Measurements from ENCODE around the gene NLGN1.

The NLGN1 gene

GRCh38 chr3:173862701-173863100 is 465.2 kb downstream of the NLGN1 start:
- Histone ChIP-seq H3K79me2 (ENCODE audit: control insufficient read depth, insufficient read depth, low read length, poor library complexity) (no peaks in the 10 kb centered on the region), H2BK5ac (ENCODE audit: low read depth, low read length, poor library complexity) (no peak overlapping the region), H3K18ac (ENCODE audit: low read length) (no peak overlapping the region), H3K14ac (ENCODE audit: low read length) (no peak overlapping the region), H3K4me3 (ENCODE audit: low read depth, low read length) (no peak overlapping the region), H3K36me3 (ENCODE audit: control insufficient read depth in 1 of 2, insufficient read depth in 2 of 2, low read length in 2 of 2) (no peaks in the 10 kb centered on the region), H3K4ac (ENCODE audit: low read depth, low read length) (no peak overlapping the region), H2BK12ac (ENCODE audit: low read length) (no peak overlapping the region), H3K4me2 (ENCODE audit: low read length) (no peak overlapping the region), H3K4me1 (ENCODE audit: control insufficient read depth in 1 of 2, insufficient read depth in 2 of 2, low read length in 2 of 2) (no peaks in the 10 kb centered on the region), H3K9ac (ENCODE audit: low read length) (no peak overlapping the region), H3K79me1 (ENCODE audit: low read length) (no peaks in the 10 kb centered on the region), H2AFZ (ENCODE audit: insufficient read depth, low read length, poor library complexity) (no peak overlapping the region), H2BK120ac (ENCODE audit: insufficient read depth, low read length, poor library complexity) (no peak overlapping the region), H3K23ac (ENCODE audit: low read length) (no peak overlapping the region), H2AK5ac (ENCODE audit: low read length) (no peak overlapping the region), H4K12ac (ENCODE audit: low read depth, low read length) (no peak overlapping the region), H4K91ac (ENCODE audit: low read depth, low read length) (no peak overlapping the region), H3K27ac (ENCODE audit: low read depth, low read length) (no peak overlapping the region), H4K8ac (ENCODE audit: low read depth, low read length) (no peak overlapping the region), H3K9me3 (ENCODE audit: insufficient read depth, low read depth, low read length) (no peaks in the 10 kb centered on the region), H3K27me3 (ENCODE audit: insufficient read depth, low read length) (no peaks in the 10 kb centered on the region)
- WGBS (ENCODE audit: extremely low coverage, insufficient coverage, insufficient read length), result no CpG with 5 or more reads among the region's 1 CpG
- DNase-seq, result peak; percentile 58 to 69

- Histone ChIP-seq H3K18ac (ENCODE audit: low read length) (no peak overlapping the region), H3K27me3 (ENCODE audit: insufficient read depth, low read length) (no peaks in the 10 kb centered on the region), H4K12ac (ENCODE audit: low read depth, low read length) (no peak overlapping the region), H3K9ac (ENCODE audit: low read length) (no peak overlapping the region), H3K4me1 (ENCODE audit: control insufficient read depth in 1 of 2, insufficient read depth in 2 of 2, low read length in 2 of 2) (no peaks in the 10 kb centered on the region), H2BK120ac (ENCODE audit: insufficient read depth, low read length, poor library complexity) (no peak overlapping the region), H3K4ac (ENCODE audit: low read depth, low read length) (no peak overlapping the region), H3K4me2 (ENCODE audit: low read length) (no peak overlapping the region), H3K9me3 (ENCODE audit: insufficient read depth, low read depth, low read length) (no peaks in the 10 kb centered on the region), H2AFZ (ENCODE audit: insufficient read depth, low read length, poor library complexity) (no peak overlapping the region), H4K8ac (ENCODE audit: low read depth, low read length) (no peak overlapping the region), H4K91ac (ENCODE audit: low read depth, low read length) (no peak overlapping the region), H3K79me1 (ENCODE audit: low read length) (no peaks in the 10 kb centered on the region), H2AK5ac (ENCODE audit: low read length) (no peak overlapping the region), H3K4me3 (ENCODE audit: low read depth, low read length) (no peak overlapping the region), H2BK12ac (ENCODE audit: low read length) (no peak overlapping the region), H3K36me3 (ENCODE audit: control insufficient read depth in 1 of 2, insufficient read depth in 2 of 2, low read length in 2 of 2) (no peaks in the 10 kb centered on the region), H2BK5ac (ENCODE audit: low read depth, low read length, poor library complexity) (no peak overlapping the region), H3K27ac (ENCODE audit: low read depth, low read length) (no peak overlapping the region), H3K14ac (ENCODE audit: low read length) (no peak overlapping the region), H3K23ac (ENCODE audit: low read length) (no peak overlapping the region), H3K79me2 (ENCODE audit: control insufficient read depth, insufficient read depth, low read length, poor library complexity) (no peaks in the 10 kb centered on the region)
- no CpG with 5 or more reads among the region's 2 CpGs for WGBS (ENCODE audit: extremely low coverage, insufficient coverage, insufficient read length)
- no peak for DNase-seq
Measured at GRCh38 chr3:173863551-173863950, 466.0 kb downstream of the NLGN1 start.

- H3K36me3 ChIP-seq (ENCODE audit: control insufficient read depth in 1 of 2, insufficient read depth in 2 of 2, low read length in 2 of 2), result no peaks in the 10 kb centered on the region
- no peak overlapping the region for H3K4ac ChIP-seq (ENCODE audit: low read depth, low read length)
- H3K18ac ChIP-seq (ENCODE audit: low read length), result no peak overlapping the region
- no peak overlapping the region for H3K27ac ChIP-seq (ENCODE audit: low read depth, low read length)
- H2BK120ac ChIP-seq (ENCODE audit: insufficient read depth, low read length, poor library complexity), result no peak overlapping the region
- H3K4me2 ChIP-seq (ENCODE audit: low read length), result no peak overlapping the region
- no peak overlapping the region for H4K91ac ChIP-seq (ENCODE audit: low read depth, low read length)
- no peaks in the 10 kb centered on the region for H3K79me1 ChIP-seq (ENCODE audit: low read length)
- no peak overlapping the region for H3K23ac ChIP-seq (ENCODE audit: low read length)
- H2AK5ac ChIP-seq (ENCODE audit: low read length), result no peak overlapping the region
- no peak overlapping the region for H4K12ac ChIP-seq (ENCODE audit: low read depth, low read length)
- WGBS (ENCODE audit: extremely low coverage, insufficient coverage, insufficient read length), result no CpG with 5 or more reads among the region's 7 CpGs
- no peaks in the 10 kb centered on the region for H3K79me2 ChIP-seq (ENCODE audit: control insufficient read depth, insufficient read depth, low read length, poor library complexity)
- H3K9ac ChIP-seq (ENCODE audit: low read length), result no peak overlapping the region
- DNase-seq, result no peak
- no peak overlapping the region for H2BK5ac ChIP-seq (ENCODE audit: low read depth, low read length, poor library complexity)
- no peak overlapping the region for H4K8ac ChIP-seq (ENCODE audit: low read depth, low read length)
- H3K27me3 ChIP-seq (ENCODE audit: insufficient read depth, low read length), result no peaks in the 10 kb centered on the region
- H2BK12ac ChIP-seq (ENCODE audit: low read length), result no peak overlapping the region
- no peak overlapping the region for H3K4me3 ChIP-seq (ENCODE audit: low read depth, low read length)
- no peak overlapping the region for H2AFZ ChIP-seq (ENCODE audit: insufficient read depth, low read length, poor library complexity)
- no peaks in the 10 kb centered on the region for H3K4me1 ChIP-seq (ENCODE audit: control insufficient read depth in 1 of 2, insufficient read depth in 2 of 2, low read length in 2 of 2)
- no peak overlapping the region for H3K14ac ChIP-seq (ENCODE audit: low read length)
- no peaks in the 10 kb centered on the region for H3K9me3 ChIP-seq (ENCODE audit: insufficient read depth, low read depth, low read length)
Measured at GRCh38 chr3:173865900-173866498, 468.5 kb downstream of the NLGN1 start.

GRCh38 chr3:173869766-173870165 is 472.2 kb downstream of the NLGN1 start:
- H4K12ac ChIP-seq (ENCODE audit: low read depth, low read length), result no peak overlapping the region
- no peak overlapping the region for H3K9ac ChIP-seq (ENCODE audit: low read length)
- no peaks in the 10 kb centered on the region for H3K79me2 ChIP-seq (ENCODE audit: control insufficient read depth, insufficient read depth, low read length, poor library complexity)
- no peak overlapping the region for H4K91ac ChIP-seq (ENCODE audit: low read depth, low read length)
- no peak overlapping the region for H3K27ac ChIP-seq (ENCODE audit: low read depth, low read length)
- no peak overlapping the region for H3K23ac ChIP-seq (ENCODE audit: low read length)
- no peak for DNase-seq
- no peaks in the 10 kb centered on the region for H3K9me3 ChIP-seq (ENCODE audit: insufficient read depth, low read depth, low read length)
- H4K8ac ChIP-seq (ENCODE audit: low read depth, low read length), result no peak overlapping the region
- no peaks in the 10 kb centered on the region for H3K27me3 ChIP-seq (ENCODE audit: insufficient read depth, low read length)
- no peaks in the 10 kb centered on the region for H3K79me1 ChIP-seq (ENCODE audit: low read length)
- H2BK12ac ChIP-seq (ENCODE audit: low read length), result no peak overlapping the region
- no peaks in the 10 kb centered on the region for H3K36me3 ChIP-seq (ENCODE audit: control insufficient read depth in 1 of 2, insufficient read depth in 2 of 2, low read length in 2 of 2)
- no CpG with 5 or more reads among the region's 3 CpGs for WGBS (ENCODE audit: extremely low coverage, insufficient coverage, insufficient read length)
- no peak overlapping the region for H2BK5ac ChIP-seq (ENCODE audit: low read depth, low read length, poor library complexity)
- H3K4me2 ChIP-seq (ENCODE audit: low read length), result no peak overlapping the region
- H2BK120ac ChIP-seq (ENCODE audit: insufficient read depth, low read length, poor library complexity), result no peak overlapping the region
- H2AK5ac ChIP-seq (ENCODE audit: low read length), result no peak overlapping the region
- H3K4ac ChIP-seq (ENCODE audit: low read depth, low read length), result no peak overlapping the region
- H3K4me3 ChIP-seq (ENCODE audit: low read depth, low read length), result no peak overlapping the region
- no peaks in the 10 kb centered on the region for H3K4me1 ChIP-seq (ENCODE audit: control insufficient read depth in 1 of 2, insufficient read depth in 2 of 2, low read length in 2 of 2)
- H3K14ac ChIP-seq (ENCODE audit: low read length), result no peak overlapping the region
- no peak overlapping the region for H3K18ac ChIP-seq (ENCODE audit: low read length)
- H2AFZ ChIP-seq (ENCODE audit: insufficient read depth, low read length, poor library complexity), result no peak overlapping the region
